ENCODE data around the gene IMMP2L. TPM values are rescaled to one million over a fixed set of nuclear protein-coding genes. Genes with fewer than 3 reads are reported as not detected.

IMMP2L gene
- total RNA-seq, 1 experiment from 2014 or later: 13.6 TPM

- TF ChIP-seq FOXP4 (CRISPR knock-in tag; IDR thresholded peaks at IDR 0.05): no peak
- TF ChIP-seq FOXP1 (CRISPR knock-in tag; IDR thresholded peaks at IDR 0.05; ENCODE audit: borderline replicate concordance): no peak
Measured at GRCh38 chr7:111081546-111082267, 480.6 kb downstream of the IMMP2L start (continued).

- no peak overlapping the region for H3K27ac Mint-ChIP-seq
- H3K4me3 Mint-ChIP-seq: no peak overlapping the region
- ATAC-seq (no peak), DNase-seq (ENCODE audit: low spot score) (no peak)
- peaks cover 32% of the 10 kb centered on the region for H3K4me1 Mint-ChIP-seq
- ChIA-PET POLR2A (no interaction called here), CTCF (interaction anchor here (1.5 kb wide), 1 partner anchor 18 kb away, joined by 6 read pairs; no protein-coding TSS in a partner anchor)
- H3K27me3 Mint-ChIP-seq (ENCODE audit: low read depth): no peaks in the 10 kb centered on the region
- no peak for TF ChIP-seq ZNF512 (CRISPR knock-in tag; IDR thresholded peaks at IDR 0.05; ENCODE audit: borderline replicate concordance)
- no peak for TF ChIP-seq E2F4 (CRISPR knock-in tag; IDR thresholded peaks at IDR 0.05; ENCODE audit: borderline replicate concordance, low read depth)
- no peak for TF ChIP-seq NFATC4 (CRISPR knock-in tag; IDR thresholded peaks at IDR 0.05)
- no peak for TF ChIP-seq ARID4B (CRISPR knock-in tag; IDR thresholded peaks at IDR 0.05; ENCODE audit: borderline replicate concordance)
- no peak for TF ChIP-seq E2F1 (CRISPR knock-in tag; IDR thresholded peaks at IDR 0.05)
- TF ChIP-seq ZNF232 (CRISPR knock-in tag; IDR thresholded peaks at IDR 0.05): no peak
- no peak for TF ChIP-seq JAZF1 (CRISPR knock-in tag; IDR thresholded peaks at IDR 0.05)
- TF ChIP-seq GTF2I (CRISPR knock-in tag; conservative IDR thresholded peaks at IDR 0.05): no peak
- H3K9me3 Mint-ChIP-seq: peaks cover 4% of the 10 kb centered on the region
- no peaks in the 10 kb centered on the region for H3K36me3 Mint-ChIP-seq
Measured at GRCh38 chr7:111080495-111081105, 481.7 kb downstream of the IMMP2L start.

- no peak for ATAC-seq
- H3K9me3 Mint-ChIP-seq: no peaks in the 10 kb centered on the region
- no peak for DNase-seq (ENCODE audit: low spot score)
- H3K27ac Mint-ChIP-seq: no peak overlapping the region
- no peak overlapping the region for H3K4me3 Mint-ChIP-seq
- H3K4me1 Mint-ChIP-seq: peaks cover 40% of the 10 kb centered on the region
- ChIA-PET CTCF (no interaction called here), POLR2A (no interaction called here)
- no peaks in the 10 kb centered on the region for H3K27me3 Mint-ChIP-seq (ENCODE audit: low read depth)
- H3K36me3 Mint-ChIP-seq: no peaks in the 10 kb centered on the region
- TF ChIP-seq GRHL2 (CRISPR knock-in tag; IDR thresholded peaks at IDR 0.05; ENCODE audit: insufficient replicate concordance, severe bottlenecking): no peak
- TF ChIP-seq ELF4 (CRISPR knock-in tag; IDR thresholded peaks at IDR 0.05; ENCODE audit: low read depth): no peak
- no peak for TF ChIP-seq E2F4 (CRISPR knock-in tag; IDR thresholded peaks at IDR 0.05; ENCODE audit: borderline replicate concordance, low read depth)
- no peak for TF ChIP-seq EMX1 (CRISPR knock-in tag; IDR thresholded peaks at IDR 0.05)
- TF ChIP-seq TEAD1 (CRISPR knock-in tag; IDR thresholded peaks at IDR 0.05): no peak
- TF ChIP-seq ZNF671 (CRISPR knock-in tag; IDR thresholded peaks at IDR 0.05): no peak
- TF ChIP-seq FOXP4 (CRISPR knock-in tag; IDR thresholded peaks at IDR 0.05): no peak
Measured at GRCh38 chr7:111077001-111077400, 485.3 kb downstream of the IMMP2L start.

Data from WTC11 (cell line).